ENCODE data around the gene BABAM2. TPM values are rescaled to one million over a fixed set of nuclear protein-coding genes. Genes with fewer than 3 reads are reported as not detected.

BABAM2 gene
- total and polyA plus RNA-seq, 2 experiments from 2014 or later: 17.8 to 21.5 TPM

- no peaks in the 10 kb centered on the region for H3K36me3 ChIP-seq (ENCODE audit: insufficient read depth)
- no peaks in the 10 kb centered on the region for H4K20me1 ChIP-seq (replicated peaks; ENCODE audit: insufficient read depth)
- H3K9me2 ChIP-seq (ENCODE audit: insufficient read depth): no peaks in the 10 kb centered on the region
- H3K27ac ChIP-seq (ENCODE audit: low read depth): no peak overlapping the region
- no peak overlapping the region for H3K27ac Mint-ChIP-seq
- H2AFZ ChIP-seq: no peak overlapping the region; the same call in 1 of the 2 replicates
- no peaks in the 10 kb centered on the region for H3K79me2 ChIP-seq (replicated peaks; ENCODE audit: insufficient read depth)
- H3F3A ChIP-seq (replicated peaks; ENCODE audit: low read depth): no peaks in the 10 kb centered on the region
- DNase-seq (ENCODE audit: low spot score) (no peak), ATAC-seq (no peak)
- H3K4me3 Mint-ChIP-seq: no peak overlapping the region
- TF ChIP-seq, protein P1, sequence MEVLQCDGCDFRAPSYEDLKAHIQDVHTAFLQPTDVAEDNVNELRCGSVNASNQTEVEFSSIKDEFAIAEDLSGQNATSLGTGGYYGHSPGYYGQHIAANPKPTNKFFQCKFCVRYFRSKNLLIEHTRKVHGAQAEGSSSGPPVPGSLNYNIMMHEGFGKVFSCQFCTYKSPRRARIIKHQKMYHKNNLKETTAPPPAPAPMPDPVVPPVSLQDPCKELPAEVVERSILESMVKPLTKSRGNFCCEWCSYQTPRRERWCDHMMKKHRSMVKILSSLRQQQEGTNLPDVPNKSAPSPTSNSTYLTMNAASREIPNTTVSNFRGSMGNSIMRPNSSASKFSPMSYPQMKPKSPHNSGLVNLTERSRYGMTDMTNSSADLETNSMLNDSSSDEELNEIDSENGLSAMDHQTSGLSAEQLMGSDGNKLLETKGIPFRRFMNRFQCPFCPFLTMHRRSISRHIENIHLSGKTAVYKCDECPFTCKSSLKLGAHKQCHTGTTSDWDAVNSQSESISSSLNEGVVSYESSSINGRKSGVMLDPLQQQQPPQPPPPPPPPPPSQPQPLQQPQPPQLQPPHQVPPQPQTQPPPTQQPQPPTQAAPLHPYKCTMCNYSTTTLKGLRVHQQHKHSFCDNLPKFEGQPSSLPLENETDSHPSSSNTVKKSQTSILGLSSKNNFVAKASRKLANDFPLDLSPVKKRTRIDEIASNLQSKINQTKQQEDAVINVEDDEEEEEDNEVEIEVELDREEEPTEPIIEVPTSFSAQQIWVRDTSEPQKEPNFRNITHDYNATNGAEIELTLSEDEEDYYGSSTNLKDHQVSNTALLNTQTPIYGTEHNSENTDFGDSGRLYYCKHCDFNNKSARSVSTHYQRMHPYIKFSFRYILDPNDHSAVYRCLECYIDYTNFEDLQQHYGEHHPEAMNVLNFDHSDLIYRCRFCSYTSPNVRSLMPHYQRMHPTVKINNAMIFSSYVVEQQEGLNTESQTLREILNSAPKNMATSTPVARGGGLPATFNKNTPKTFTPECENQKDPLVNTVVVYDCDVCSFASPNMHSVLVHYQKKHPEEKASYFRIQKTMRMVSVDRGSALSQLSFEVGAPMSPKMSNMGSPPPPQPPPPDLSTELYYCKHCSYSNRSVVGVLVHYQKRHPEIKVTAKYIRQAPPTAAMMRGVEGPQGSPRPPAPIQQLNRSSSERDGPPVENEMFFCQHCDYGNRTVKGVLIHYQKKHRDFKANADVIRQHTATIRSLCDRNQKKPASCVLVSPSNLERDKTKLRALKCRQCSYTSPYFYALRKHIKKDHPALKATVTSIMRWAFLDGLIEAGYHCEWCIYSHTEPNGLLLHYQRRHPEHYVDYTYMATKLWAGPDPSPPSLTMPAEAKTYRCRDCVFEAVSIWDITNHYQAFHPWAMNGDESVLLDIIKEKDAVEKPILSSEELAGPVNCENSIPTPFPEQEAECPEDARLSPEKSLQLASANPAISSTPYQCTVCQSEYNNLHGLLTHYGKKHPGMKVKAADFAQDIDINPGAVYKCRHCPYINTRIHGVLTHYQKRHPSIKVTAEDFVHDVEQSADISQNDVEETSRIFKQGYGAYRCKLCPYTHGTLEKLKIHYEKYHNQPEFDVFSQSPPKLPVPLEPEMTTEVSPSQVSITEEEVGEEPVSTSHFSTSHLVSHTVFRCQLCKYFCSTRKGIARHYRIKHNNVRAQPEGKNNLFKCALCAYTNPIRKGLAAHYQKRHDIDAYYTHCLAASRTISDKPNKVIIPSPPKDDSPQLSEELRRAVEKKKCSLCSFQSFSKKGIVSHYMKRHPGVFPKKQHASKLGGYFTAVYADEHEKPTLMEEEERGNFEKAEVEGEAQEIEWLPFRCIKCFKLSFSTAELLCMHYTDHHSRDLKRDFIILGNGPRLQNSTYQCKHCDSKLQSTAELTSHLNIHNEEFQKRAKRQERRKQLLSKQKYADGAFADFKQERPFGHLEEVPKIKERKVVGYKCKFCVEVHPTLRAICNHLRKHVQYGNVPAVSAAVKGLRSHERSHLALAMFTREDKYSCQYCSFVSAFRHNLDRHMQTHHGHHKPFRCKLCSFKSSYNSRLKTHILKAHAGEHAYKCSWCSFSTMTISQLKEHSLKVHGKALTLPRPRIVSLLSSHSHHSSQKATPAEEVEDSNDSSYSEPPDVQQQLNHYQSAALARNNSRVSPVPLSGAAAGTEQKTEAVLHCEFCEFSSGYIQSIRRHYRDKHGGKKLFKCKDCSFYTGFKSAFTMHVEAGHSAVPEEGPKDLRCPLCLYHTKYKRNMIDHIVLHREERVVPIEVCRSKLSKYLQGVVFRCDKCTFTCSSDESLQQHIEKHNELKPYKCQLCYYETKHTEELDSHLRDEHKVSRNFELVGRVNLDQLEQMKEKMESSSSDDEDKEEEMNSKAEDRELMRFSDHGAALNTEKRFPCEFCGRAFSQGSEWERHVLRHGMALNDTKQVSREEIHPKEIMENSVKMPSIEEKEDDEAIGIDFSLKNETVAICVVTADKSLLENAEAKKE (CRISPR knock-in tag; IDR thresholded peaks at IDR 0.05): no peak
- TF ChIP-seq EZH2phosphoT487 (IDR thresholded peaks at IDR 0.05; ENCODE audit: unreplicated experiment): no peak
- no peak for TF ChIP-seq JUNB (IDR thresholded peaks at IDR 0.05; ENCODE audit: unreplicated experiment)
- TF ChIP-seq NANOG (IDR thresholded peaks at IDR 0.05; ENCODE audit: borderline replicate concordance): no peak
- TF ChIP-seq ZNF114 (CRISPR knock-in tag; IDR thresholded peaks at IDR 0.05): no peak
- TF ChIP-seq REST (IDR thresholded peaks at IDR 0.05; ENCODE audit: unreplicated experiment): no peak
- no peak for TF ChIP-seq ZNF331 (CRISPR knock-in tag; IDR thresholded peaks at IDR 0.05; ENCODE audit: low read depth)
- TF ChIP-seq CTCF (conservative IDR thresholded peaks at IDR 0.05; ENCODE audit: low read depth in 2 of 2): no peak
- no peak for TF ChIP-seq STAT1 (IDR thresholded peaks at IDR 0.05; ENCODE audit: unreplicated experiment)
- TF ChIP-seq, protein P2, sequence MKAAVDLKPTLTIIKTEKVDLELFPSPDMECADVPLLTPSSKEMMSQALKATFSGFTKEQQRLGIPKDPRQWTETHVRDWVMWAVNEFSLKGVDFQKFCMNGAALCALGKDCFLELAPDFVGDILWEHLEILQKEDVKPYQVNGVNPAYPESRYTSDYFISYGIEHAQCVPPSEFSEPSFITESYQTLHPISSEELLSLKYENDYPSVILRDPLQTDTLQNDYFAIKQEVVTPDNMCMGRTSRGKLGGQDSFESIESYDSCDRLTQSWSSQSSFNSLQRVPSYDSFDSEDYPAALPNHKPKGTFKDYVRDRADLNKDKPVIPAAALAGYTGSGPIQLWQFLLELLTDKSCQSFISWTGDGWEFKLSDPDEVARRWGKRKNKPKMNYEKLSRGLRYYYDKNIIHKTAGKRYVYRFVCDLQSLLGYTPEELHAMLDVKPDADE (IDR thresholded peaks at IDR 0.05): no peak
- TF ChIP-seq EZH2 (IDR thresholded peaks at IDR 0.05; ENCODE audit: low read depth, unreplicated experiment): no peak
- no peak for TF ChIP-seq POLR2AphosphoS5 (IDR thresholded peaks at IDR 0.05; ENCODE audit: low read depth)
- no peaks in the 10 kb centered on the region for H3K27me3 ChIP-seq (ENCODE audit: insufficient read depth)
- no peak overlapping the region for H3K4me3 ChIP-seq
- H3K9me3 Mint-ChIP-seq: no peaks in the 10 kb centered on the region
- no peak overlapping the region for H3K4me2 ChIP-seq
- H3K4me1 Mint-ChIP-seq: no peaks in the 10 kb centered on the region; the same call in 2 of the 3 replicates
- peaks cover 2% of the 10 kb centered on the region for H3K27me3 Mint-ChIP-seq (ENCODE audit: insufficient read depth, low read depth, poor library complexity)
- no peaks in the 10 kb centered on the region for H3K36me3 Mint-ChIP-seq (ENCODE audit: low read depth)
- no peaks in the 10 kb centered on the region for H3K4me1 ChIP-seq (ENCODE audit: insufficient read depth)
These were observed 462.2 kb downstream of the BABAM2 start for GRCh38 chr2:28352610-28353195.
